ENCODE results near the gene XAB2.

XAB2 gene

GRCh38 chr19:7633698-7634097 is 4.4 kb upstream of the XAB2 start, which contains the start of gene PCP2:
TSS of gene PCP2 (minus strand) at chr19:7633719. CDS start at chr19:7633457, 262 bp downstream.
- in situ Hi-C loops (cut with MboI; ENCODE audit: low sequenced_read_pairs), result no loop called here

GRCh38 chr19:7632340-7633203 is 3.2 kb upstream of the XAB2 start:
- in situ Hi-C loops (cut with MboI; ENCODE audit: low sequenced_read_pairs), result no loop called here

- in situ Hi-C loops (cut with MboI; ENCODE audit: low sequenced_read_pairs), result no loop called here
Measured at GRCh38 chr19:7631577-7631976, 2.2 kb upstream of the XAB2 start.

GRCh38 chr19:7628589-7629311 is 595 bp downstream of the XAB2 start:
- in situ Hi-C loops (cut with MboI; ENCODE audit: low sequenced_read_pairs), result no loop called here

GRCh38 chr19:7627166-7627565 is 2.2 kb downstream of the XAB2 start:
- in situ Hi-C loops (cut with MboI; ENCODE audit: low sequenced_read_pairs), result no loop called here

GRCh38 chr19:7625763-7626372 is 3.5 kb downstream of the XAB2 start:
- in situ Hi-C loops (cut with MboI; ENCODE audit: low sequenced_read_pairs), result no loop called here

GRCh38 chr19:7624810-7625209 is 4.5 kb downstream of the XAB2 start:
- in situ Hi-C loops (cut with MboI; ENCODE audit: low sequenced_read_pairs), result no loop called here

- in situ Hi-C loops (cut with MboI; ENCODE audit: low sequenced_read_pairs), result no loop called here
Measured at GRCh38 chr19:7623725-7624603, 5.4 kb downstream of the XAB2 start.

- in situ Hi-C loops (cut with MboI; ENCODE audit: low sequenced_read_pairs), result no loop called here
Measured at GRCh38 chr19:7622933-7623685, 6.2 kb downstream of the XAB2 start.

- in situ Hi-C loops (cut with MboI; ENCODE audit: low sequenced_read_pairs), result no loop called here
Measured at GRCh38 chr19:7620442-7621412, 8.6 kb downstream of the XAB2 start.

- in situ Hi-C loops (cut with MboI; ENCODE audit: low sequenced_read_pairs), result no loop called here
Measured at GRCh38 chr19:7619671-7620441, 9.5 kb downstream of the XAB2 start.

- in situ Hi-C loops (cut with MboI; ENCODE audit: low sequenced_read_pairs), result no loop called here
Measured at GRCh38 chr19:7618771-7619510, 10.4 kb downstream of the XAB2 start.

GRCh38 chr19:7618348-7618747 is 11.0 kb downstream of the XAB2 start:
- in situ Hi-C loops (cut with MboI; ENCODE audit: low sequenced_read_pairs), result no loop called here

- in situ Hi-C loops (cut with MboI; ENCODE audit: low sequenced_read_pairs), result no loop called here
Measured at GRCh38 chr19:7617735-7618134, 11.6 kb downstream of the XAB2 start.

GRCh38 chr19:7617172-7617571 is 12.2 kb downstream of the XAB2 start:
- in situ Hi-C loops (cut with MboI; ENCODE audit: low sequenced_read_pairs), result no loop called here

GRCh38 chr19:7614859-7615741 is 14.2 kb downstream of the XAB2 start:
- in situ Hi-C loops (cut with MboI; ENCODE audit: low sequenced_read_pairs), result no loop called here
